ENCODE data around the gene DDX1. TPM values are rescaled to one million over a fixed set of nuclear protein-coding genes. Genes with fewer than 3 reads are reported as not detected.

DDX1 gene
- total RNA-seq, 3 donors from 2014 or later, result 70.7 to 96.7 (median 72.4) TPM

DNA sequence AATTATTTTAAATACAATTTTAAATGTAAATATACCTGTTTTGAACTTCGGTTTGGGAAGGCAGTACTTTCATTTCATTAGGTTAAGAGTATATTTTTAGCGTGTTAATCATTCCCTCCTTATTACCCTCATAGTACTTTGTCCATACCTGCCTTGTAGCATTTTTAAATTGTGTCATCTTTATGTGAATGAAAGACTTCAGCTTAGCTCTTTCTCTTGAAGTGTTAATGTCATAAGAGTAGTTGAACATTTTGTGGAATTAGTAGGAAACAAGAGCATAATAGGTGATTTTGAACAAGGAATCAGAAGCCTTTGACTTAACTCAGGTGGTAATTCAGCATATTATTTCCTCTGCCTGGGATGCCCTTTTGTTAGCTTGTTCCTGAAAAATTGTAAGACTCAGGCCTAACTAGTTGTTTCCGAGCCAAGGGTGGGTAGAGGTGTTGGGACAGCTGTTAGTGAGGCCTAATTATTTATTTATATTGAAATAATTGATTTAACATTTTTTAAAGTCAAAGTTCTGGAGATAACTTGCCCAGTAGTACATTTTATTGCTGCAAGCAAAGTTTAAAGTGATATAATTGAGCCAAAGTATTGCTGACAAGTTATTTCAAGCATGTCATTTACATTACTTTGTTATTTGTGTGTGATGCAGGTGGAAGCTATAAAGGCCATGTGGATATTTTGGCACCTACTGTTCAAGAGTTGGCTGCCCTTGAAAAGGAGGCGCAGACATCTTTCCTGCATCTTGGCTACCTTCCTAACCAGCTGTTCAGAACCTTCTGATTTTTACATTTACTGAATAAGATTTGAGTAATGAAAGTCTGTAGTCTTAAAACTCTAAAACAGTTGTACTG lies 38.7 kb downstream of the DDX1 start:
- no peak for ATAC-seq
- no peaks in the 10 kb centered on the region for H3K36me3 ChIP-seq (ENCODE audit: low read depth)

DNA sequence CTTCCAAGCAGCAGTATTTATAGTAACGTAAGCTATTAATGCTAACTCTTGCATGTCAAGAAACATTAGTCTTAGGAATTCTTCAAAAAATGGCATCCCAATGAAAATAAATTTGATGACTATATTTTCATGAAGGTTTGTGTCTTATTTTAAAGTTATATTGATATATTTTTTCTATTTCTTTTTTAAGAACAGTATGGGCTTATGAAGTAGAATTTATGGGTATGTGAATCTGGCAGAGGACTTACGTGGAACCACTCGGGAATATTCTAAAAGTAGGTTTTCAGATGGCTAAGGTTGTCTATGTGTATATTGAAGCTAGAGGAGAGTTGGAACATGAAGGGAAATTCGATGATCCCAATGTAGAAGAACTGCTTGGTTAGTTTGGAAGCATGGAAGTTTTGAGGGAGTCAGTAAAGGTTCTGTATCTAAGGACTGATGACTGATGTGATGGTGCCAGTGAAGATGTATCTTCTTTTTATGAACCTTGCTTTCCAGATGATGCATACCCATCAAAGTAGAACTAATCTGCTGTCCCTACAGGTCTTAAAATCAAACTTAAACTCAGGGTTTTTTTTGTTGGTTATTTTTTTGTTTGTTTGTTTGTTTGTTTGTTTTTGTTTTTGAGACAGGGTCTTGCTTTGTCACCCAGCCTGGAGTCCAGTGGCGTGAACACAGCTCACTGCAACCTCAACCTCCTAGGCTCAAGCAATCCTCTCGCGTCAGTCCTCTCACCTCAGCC lies 39.5 kb downstream of the DDX1 start:
- Histone ChIP-seq H3K4me1 (ENCODE audit: low read depth) (no peaks in the 10 kb centered on the region), H3K9me3 (no peaks in the 10 kb centered on the region), H3K36me3 (ENCODE audit: low read depth) (no peaks in the 10 kb centered on the region), H3K4me3 (no peak overlapping the region)
- TF ChIP-seq, protein P1, sequence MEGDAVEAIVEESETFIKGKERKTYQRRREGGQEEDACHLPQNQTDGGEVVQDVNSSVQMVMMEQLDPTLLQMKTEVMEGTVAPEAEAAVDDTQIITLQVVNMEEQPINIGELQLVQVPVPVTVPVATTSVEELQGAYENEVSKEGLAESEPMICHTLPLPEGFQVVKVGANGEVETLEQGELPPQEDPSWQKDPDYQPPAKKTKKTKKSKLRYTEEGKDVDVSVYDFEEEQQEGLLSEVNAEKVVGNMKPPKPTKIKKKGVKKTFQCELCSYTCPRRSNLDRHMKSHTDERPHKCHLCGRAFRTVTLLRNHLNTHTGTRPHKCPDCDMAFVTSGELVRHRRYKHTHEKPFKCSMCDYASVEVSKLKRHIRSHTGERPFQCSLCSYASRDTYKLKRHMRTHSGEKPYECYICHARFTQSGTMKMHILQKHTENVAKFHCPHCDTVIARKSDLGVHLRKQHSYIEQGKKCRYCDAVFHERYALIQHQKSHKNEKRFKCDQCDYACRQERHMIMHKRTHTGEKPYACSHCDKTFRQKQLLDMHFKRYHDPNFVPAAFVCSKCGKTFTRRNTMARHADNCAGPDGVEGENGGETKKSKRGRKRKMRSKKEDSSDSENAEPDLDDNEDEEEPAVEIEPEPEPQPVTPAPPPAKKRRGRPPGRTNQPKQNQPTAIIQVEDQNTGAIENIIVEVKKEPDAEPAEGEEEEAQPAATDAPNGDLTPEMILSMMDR (IDR thresholded peaks at IDR 0.05), result no peak
- intact Hi-C loops (cut with DNase I, micrococcal nuclease), result loop anchor here in 1 of 2 donors (10.0 kb wide), 1 partner anchor 874 kb away; no protein-coding TSS in a partner anchor
- ATAC-seq, result no peak
- no peak for DNase-seq

More for the DNA sequence above, 38.7 kb downstream of the DDX1 start:
- Histone ChIP-seq H3K4me1 (ENCODE audit: low read depth) (no peaks in the 10 kb centered on the region), H3K4me3 (no peak overlapping the region), H3K9me3 (no peaks in the 10 kb centered on the region)
- TF ChIP-seq, protein P1 (IDR thresholded peaks at IDR 0.05), result no peak
- intact Hi-C loops (cut with DNase I, micrococcal nuclease), result loop anchor here in 1 of 2 donors (10.0 kb wide), 1 partner anchor 874 kb away; no protein-coding TSS in a partner anchor
- no peak for DNase-seq

DNA sequence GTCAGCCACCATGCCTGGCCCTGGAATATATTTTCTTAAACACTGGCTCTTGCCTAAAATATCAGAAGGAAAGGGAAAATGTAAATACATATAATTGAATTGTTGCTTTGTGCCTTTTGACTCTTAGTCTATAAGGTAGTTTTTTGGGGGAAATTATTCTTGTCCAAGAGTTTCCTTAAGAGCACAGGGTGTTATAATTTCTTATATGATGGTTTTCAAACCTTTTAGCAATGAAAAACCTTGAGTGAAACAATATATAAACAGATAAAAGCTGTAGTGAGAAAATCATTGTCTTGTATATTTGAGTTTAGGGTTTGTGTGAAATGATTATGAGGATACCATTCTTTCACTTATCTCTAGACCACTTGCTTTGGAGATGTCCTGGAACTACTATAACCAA lies 40.2 kb downstream of the DDX1 start:
- H3K9me3 ChIP-seq, result no peaks in the 10 kb centered on the region
- no peaks in the 10 kb centered on the region for H3K4me1 ChIP-seq (ENCODE audit: low read depth)
- TF ChIP-seq, protein P1 (IDR thresholded peaks at IDR 0.05), result no peak
- intact Hi-C loops (cut with DNase I, micrococcal nuclease), result loop anchor here in 1 of 2 donors (10.0 kb wide), 1 partner anchor 873 kb away; no protein-coding TSS in a partner anchor
- DNase-seq, result no peak
- H3K4me3 ChIP-seq, result no peak overlapping the region
- no peaks in the 10 kb centered on the region for H3K36me3 ChIP-seq (ENCODE audit: low read depth)
- ATAC-seq, result no peak

DNA sequence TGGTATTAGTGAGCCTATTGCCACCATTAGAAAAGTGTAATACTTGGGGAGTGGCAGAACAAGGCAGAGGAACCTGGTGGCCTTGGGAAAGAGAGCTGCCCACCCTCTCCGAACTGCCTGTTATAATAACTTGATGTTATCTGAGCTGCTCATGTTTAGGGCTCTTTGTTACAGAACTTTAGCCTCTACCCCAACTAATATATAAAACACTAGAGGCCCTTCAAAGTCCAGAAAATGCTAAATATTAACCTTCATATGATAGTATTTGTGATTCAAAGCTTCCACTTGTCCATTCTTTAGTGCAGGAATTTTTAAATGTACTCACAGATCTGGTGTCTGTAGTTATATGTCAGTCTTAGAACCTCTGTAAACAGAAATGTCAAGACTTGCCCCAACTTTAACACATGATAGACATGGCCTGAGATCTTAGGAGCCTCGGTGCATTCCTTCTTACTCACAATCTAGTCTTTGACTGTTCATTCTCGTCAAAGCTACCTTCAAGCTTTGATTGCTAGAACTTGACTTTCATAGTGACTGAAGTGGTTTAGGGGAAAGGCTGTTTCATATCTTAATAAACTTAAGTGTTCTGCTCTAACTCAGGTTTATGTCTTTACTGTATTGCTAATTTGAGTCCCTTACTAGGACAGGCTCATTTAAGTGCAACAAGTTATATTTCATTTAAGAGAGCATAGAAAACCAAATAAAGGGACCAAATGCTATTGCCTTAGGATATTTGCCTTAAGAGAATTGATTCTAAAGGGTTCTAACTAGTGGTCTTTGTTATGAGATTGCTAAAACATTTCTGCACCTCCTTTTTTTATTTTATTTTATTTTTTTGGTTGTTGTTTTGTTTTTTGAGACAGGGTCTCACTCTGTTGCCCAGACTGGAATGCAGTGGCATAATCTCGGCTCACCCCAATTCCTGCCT lies 41.6 kb downstream of the DDX1 start:
- ATAC-seq, result no peak
- H3K36me3 ChIP-seq (ENCODE audit: low read depth), result no peaks in the 10 kb centered on the region
- no peak for DNase-seq
- intact Hi-C loops (cut with DNase I, micrococcal nuclease), result loop anchor here in 1 of 2 donors (10.0 kb wide), 1 partner anchor 871 kb away; no protein-coding TSS in a partner anchor
- no peaks in the 10 kb centered on the region for H3K4me1 ChIP-seq (ENCODE audit: low read depth)
- H3K4me3 ChIP-seq, result no peak overlapping the region
- TF ChIP-seq, protein P1 (IDR thresholded peaks at IDR 0.05), result no peak
- H3K9me3 ChIP-seq, result no peaks in the 10 kb centered on the region

DNA sequence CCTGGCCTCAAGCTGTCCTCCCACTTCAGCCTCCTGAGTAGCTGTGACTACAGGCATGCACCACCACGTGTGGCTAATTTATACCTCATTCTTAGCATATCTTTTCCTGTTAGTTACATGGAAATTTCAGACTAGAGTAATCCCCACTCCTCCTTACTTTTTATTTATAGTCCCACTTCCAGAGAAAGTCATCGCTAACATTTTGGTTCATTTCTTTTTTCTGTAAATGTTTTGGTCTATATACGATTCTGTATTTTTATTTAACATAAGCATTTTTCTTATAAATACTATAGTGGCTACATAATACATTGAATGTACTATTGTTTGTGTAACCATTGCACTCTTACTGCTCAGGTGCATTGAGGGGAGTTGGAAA lies 42.3 kb downstream of the DDX1 start:
- intact Hi-C loops (cut with DNase I, micrococcal nuclease), result loop anchor here in 1 of 2 donors (10.0 kb wide), 1 partner anchor 871 kb away; no protein-coding TSS in a partner anchor
- TF ChIP-seq, protein P1 (IDR thresholded peaks at IDR 0.05), result no peak
- ATAC-seq, result no peak
- Histone ChIP-seq H3K4me1 (ENCODE audit: low read depth) (no peaks in the 10 kb centered on the region), H3K9me3 (no peaks in the 10 kb centered on the region), H3K36me3 (ENCODE audit: low read depth) (no peaks in the 10 kb centered on the region), H3K4me3 (no peak overlapping the region)
- no peak for DNase-seq

All from mucosa of descending colon (tissue), 3 donors.